Pericardium fibroblast (primary cell): ENCODE results near the gene SMYD2. TPM values are rescaled to one million over a fixed set of nuclear protein-coding genes. Genes with fewer than 3 reads are reported as not detected.

Experiments
- total RNA-seq: library from RNA; depleted of rRNA; stranded (reverse); fragments of >200 nt; gene quantifications from 2 replicates; pipeline ENCODE4 v1.2.3, GENCODE V29; 2015

Gene SMYD2, protein sequence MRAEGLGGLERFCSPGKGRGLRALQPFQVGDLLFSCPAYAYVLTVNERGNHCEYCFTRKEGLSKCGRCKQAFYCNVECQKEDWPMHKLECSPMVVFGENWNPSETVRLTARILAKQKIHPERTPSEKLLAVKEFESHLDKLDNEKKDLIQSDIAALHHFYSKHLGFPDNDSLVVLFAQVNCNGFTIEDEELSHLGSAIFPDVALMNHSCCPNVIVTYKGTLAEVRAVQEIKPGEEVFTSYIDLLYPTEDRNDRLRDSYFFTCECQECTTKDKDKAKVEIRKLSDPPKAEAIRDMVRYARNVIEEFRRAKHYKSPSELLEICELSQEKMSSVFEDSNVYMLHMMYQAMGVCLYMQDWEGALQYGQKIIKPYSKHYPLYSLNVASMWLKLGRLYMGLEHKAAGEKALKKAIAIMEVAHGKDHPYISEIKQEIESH
- 19.3 and 35.4 TPM in 2 replicates for total RNA-seq

DNA sequence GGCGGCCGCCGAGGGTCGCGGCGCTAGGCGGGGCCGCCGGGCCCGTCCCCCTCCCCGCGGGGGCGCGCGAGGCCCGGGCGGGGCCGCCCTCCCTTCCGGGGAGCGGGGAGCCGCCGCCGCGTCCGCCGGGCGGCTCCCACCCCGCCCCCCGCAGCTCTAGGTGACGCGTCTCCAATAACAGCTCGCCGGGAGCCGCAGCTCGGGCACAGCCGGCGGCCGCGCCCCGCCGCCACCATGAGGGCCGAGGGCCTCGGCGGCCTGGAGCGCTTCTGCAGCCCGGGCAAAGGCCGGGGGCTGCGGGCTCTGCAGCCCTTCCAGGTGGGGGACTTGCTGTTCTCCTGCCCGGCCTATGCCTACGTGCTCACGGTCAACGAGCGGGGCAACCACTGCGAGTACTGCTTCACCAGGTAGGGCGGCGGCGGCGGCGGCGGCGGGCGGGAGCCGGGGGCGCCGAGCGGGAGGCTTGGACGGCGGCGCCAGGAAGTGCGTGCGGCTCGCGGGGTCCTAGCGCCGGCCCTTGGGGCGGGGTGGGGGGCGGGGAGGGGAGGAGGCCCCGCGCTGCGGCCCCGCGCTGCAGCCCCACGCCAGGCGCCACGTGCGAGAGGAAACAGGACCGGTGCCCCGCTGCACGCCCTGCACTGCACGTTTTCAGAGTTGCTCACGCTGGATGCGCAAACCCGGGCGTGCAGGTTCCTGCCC, at the start of gene SMYD2:
TSS of gene SMYD2 (plus strand) at position 139 of the 699 bp plus-strand sequence. CDS start at position 235, 96 bp downstream.

